Measurements from ENCODE around the gene DAPK2.

DNA sequence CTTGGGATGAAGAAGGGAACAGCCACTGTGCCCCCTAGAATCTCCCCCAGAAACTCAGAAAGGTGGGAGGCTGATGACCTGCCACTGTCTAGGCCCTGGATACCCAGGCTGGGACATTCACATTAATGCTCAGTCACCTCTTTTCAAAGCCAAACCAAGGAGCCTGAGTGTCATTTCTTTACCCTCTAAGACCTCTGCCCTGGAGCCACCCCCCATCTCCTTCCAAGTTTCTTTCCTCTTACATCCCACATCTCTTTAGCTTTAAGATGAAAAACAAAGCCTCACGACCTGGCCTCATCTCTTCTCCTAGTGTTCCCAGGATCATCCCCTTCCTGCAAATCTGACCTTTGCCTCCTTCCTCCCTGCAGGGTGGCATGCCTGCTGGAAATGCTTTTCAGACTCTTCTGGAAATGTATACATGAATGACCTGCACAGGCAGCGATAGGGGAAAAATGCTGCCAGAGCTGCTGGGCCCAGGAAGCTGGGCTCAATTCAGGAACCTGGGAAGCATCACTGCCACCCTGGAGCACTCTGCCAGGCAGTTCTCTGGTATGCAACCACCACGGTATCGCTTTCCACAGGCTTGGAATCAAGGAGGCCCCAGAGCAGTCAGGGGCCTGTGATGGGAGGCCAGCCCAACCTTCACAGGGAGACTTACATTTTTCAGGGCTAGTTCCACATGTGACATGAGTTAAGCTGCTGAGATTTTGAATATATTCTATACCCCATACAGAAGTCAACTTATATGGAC, 67.6 kb downstream of the DAPK2 start:
- TF ChIP-seq, protein P1, sequence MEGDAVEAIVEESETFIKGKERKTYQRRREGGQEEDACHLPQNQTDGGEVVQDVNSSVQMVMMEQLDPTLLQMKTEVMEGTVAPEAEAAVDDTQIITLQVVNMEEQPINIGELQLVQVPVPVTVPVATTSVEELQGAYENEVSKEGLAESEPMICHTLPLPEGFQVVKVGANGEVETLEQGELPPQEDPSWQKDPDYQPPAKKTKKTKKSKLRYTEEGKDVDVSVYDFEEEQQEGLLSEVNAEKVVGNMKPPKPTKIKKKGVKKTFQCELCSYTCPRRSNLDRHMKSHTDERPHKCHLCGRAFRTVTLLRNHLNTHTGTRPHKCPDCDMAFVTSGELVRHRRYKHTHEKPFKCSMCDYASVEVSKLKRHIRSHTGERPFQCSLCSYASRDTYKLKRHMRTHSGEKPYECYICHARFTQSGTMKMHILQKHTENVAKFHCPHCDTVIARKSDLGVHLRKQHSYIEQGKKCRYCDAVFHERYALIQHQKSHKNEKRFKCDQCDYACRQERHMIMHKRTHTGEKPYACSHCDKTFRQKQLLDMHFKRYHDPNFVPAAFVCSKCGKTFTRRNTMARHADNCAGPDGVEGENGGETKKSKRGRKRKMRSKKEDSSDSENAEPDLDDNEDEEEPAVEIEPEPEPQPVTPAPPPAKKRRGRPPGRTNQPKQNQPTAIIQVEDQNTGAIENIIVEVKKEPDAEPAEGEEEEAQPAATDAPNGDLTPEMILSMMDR (IDR thresholded peaks at IDR 0.05), result no peak
- no peak for TF ChIP-seq EP300 (IDR thresholded peaks at IDR 0.05)
- TF ChIP-seq POLR2A (IDR thresholded peaks at IDR 0.05), result no peak
